ENCODE results near the gene PHF19. TPM values are rescaled to one million over a fixed set of nuclear protein-coding genes. Genes with fewer than 3 reads are reported as not detected.

Gene PHF19
- total RNA-seq, 2 donors from 2014 or later = 19.9 to 37.6 TPM

DNA sequence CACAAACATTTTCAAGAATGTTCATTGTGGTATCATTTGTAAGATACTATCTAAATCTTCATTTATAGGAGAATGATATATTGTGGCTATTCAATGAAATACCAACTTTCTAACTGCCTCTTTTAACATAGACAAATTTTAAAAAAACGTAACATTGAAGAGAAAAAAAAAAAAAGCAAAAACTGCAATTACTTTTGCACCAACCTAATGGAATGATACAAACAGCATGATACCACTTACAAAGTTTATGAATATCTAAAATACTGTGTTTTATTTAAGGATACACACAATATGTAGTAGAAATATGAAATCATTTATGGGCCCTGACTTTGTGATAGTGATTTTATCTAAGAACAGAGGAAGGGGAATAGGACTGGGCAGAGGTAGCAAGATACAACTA, 58.4 kb downstream of the PHF19 start:
- H3K9me3 ChIP-seq = no peaks in the 10 kb centered on the region
- H3K27ac ChIP-seq = no peak overlapping the region
- H3K4me3 ChIP-seq = no peak overlapping the region
- 90% methylated on average over 1 of the region's 1 CpG for WGBS
- TF ChIP-seq POLR2AphosphoS5 (IDR thresholded peaks at IDR 0.05) (no peak), POLR2A (IDR thresholded peaks at IDR 0.05) (no peak)
- TF ChIP-seq, protein P1, sequence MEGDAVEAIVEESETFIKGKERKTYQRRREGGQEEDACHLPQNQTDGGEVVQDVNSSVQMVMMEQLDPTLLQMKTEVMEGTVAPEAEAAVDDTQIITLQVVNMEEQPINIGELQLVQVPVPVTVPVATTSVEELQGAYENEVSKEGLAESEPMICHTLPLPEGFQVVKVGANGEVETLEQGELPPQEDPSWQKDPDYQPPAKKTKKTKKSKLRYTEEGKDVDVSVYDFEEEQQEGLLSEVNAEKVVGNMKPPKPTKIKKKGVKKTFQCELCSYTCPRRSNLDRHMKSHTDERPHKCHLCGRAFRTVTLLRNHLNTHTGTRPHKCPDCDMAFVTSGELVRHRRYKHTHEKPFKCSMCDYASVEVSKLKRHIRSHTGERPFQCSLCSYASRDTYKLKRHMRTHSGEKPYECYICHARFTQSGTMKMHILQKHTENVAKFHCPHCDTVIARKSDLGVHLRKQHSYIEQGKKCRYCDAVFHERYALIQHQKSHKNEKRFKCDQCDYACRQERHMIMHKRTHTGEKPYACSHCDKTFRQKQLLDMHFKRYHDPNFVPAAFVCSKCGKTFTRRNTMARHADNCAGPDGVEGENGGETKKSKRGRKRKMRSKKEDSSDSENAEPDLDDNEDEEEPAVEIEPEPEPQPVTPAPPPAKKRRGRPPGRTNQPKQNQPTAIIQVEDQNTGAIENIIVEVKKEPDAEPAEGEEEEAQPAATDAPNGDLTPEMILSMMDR (IDR thresholded peaks at IDR 0.05) = no peak
- H3K4me1 ChIP-seq (replicated peaks) = no peaks in the 10 kb centered on the region
- H3K27me3 ChIP-seq (replicated peaks; ENCODE audit: insufficient read depth) = no peaks in the 10 kb centered on the region
- H3K36me3 ChIP-seq = no peaks in the 10 kb centered on the region
- no peak for DNase-seq (ENCODE audit: low spot score)
- intact Hi-C loops (cut with DNase I) = no loop called here

DNA sequence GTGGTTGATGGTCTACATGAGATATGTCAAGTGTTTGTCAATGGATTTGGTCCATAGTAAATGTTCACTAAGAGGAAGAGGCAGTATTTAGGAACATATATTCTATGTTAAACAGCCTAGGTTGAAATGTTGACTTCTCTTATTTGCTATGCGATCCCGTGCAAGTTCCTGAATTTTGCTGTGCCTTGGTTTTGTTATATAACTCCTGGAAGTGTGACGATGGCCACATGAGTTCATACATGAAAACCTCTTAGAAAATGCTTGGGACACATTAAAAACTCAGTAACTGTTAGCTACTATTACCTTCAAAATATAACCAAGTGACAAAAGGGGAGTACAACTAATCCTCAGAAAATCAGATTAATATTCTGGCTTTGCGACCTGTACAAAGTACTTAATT, 61.9 kb downstream of the PHF19 start:
- no peak for TF ChIP-seq POLR2A (IDR thresholded peaks at IDR 0.05)
- TF ChIP-seq, protein P1 (IDR thresholded peaks at IDR 0.05) = no peak
- no peak for TF ChIP-seq POLR2AphosphoS5 (IDR thresholded peaks at IDR 0.05)
- no peak overlapping the region for H3K27ac ChIP-seq
- H3K9me3 ChIP-seq = no peaks in the 10 kb centered on the region
- H3K4me3 ChIP-seq = no peak overlapping the region
- WGBS = 95% methylated on average over 4 of the region's 4 CpGs
- H3K4me1 ChIP-seq (replicated peaks) = no peaks in the 10 kb centered on the region
- intact Hi-C loops (cut with DNase I) = no loop called here
- no peak for DNase-seq (ENCODE audit: low spot score)
- no peaks in the 10 kb centered on the region for H3K27me3 ChIP-seq (replicated peaks; ENCODE audit: insufficient read depth)
- no peaks in the 10 kb centered on the region for H3K36me3 ChIP-seq

DNA sequence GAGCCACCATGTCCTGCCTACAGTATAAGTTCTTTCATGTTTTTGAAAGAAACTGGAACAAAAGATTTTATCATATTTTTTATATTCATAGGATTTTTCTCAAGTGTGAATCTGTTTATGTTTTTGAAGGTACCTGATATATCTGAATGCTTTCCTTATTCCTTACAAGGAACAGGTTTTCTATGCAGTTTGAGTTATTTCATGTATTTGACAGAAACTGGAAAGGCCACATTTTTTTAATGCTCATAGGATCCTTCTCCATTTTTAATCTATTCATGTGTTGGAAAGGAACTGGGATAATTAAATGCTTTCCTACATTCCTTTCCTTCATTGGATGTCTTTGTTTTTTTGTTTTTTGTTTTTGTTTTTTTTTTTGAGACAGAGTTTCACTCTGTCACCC, 68.1 kb downstream of the PHF19 start:
- intact Hi-C loops (cut with DNase I) = no loop called here
- no peak for DNase-seq (ENCODE audit: low spot score)
- no peaks in the 10 kb centered on the region for H3K4me1 ChIP-seq (replicated peaks)

DNA sequence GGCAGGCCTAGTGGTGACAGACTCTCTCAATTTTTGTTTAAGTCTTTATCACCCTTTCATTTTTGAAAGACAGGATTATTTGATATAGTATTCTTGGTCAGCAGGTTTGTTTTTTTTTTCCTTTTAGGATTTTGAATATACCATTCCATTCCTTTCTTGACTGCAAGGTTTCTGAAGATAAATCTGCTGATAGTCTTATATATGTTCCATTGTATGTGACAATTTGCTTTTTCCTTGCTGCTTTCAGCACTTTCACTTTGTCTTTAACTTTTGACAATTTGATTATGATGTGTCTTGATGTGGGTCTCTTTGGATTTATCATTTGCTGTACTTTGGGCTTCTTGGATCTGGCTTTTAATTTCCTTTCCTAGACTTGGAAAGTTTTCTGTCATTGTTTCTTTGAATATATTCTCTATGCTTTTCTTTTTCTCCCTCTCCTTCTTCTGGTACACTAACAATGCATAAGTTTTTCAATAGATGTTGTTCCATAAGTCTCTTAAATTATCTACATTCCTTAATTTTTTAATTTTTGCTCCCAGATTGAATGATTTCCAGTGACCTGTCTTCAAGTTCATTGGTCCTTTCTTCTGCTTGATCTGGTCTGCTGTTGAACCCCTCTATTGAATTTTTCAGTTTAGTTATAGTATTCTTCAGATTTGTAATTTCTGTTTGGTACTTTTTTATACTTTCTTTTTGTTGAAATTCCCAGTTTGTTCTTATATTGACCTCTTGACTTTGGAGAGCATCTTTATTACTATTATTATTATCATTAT, 69.2 kb downstream of the PHF19 start:
- intact Hi-C loops (cut with DNase I) = no loop called here
- H3K9me3 ChIP-seq = no peaks in the 10 kb centered on the region
- H3K4me3 ChIP-seq = no peak overlapping the region
- H3K4me1 ChIP-seq (replicated peaks) = no peaks in the 10 kb centered on the region
- no peaks in the 10 kb centered on the region for H3K36me3 ChIP-seq
- H3K27ac ChIP-seq = no peak overlapping the region
- no peaks in the 10 kb centered on the region for H3K27me3 ChIP-seq (replicated peaks; ENCODE audit: insufficient read depth)
- DNase-seq (ENCODE audit: low spot score) = no peak
- TF ChIP-seq POLR2AphosphoS5 (IDR thresholded peaks at IDR 0.05) = no peak
- no peak for TF ChIP-seq POLR2A (IDR thresholded peaks at IDR 0.05)
- TF ChIP-seq, protein P1 (IDR thresholded peaks at IDR 0.05) = no peak

More for the DNA sequence above, 68.1 kb downstream of the PHF19 start:
- TF ChIP-seq POLR2AphosphoS5 (IDR thresholded peaks at IDR 0.05) = no peak
- Histone ChIP-seq H3K36me3 (no peaks in the 10 kb centered on the region), H3K4me3 (no peak overlapping the region), H3K9me3 (no peaks in the 10 kb centered on the region), H3K27ac (no peak overlapping the region), H3K27me3 (replicated peaks; ENCODE audit: insufficient read depth) (no peaks in the 10 kb centered on the region)

Other genes with a start within 250 kb of the PHF19 start
- gene MEGF9, start 162.7 kb downstream of the PHF19 start, total RNA-seq = 10 to 100 TPM; 12.0 to 25.3 TPM
- 10 to 100 TPM; 38.3 to 57.1 TPM for gene FBXW2, start 83.8 kb downstream of the PHF19 start, total RNA-seq
- 10 to 100 TPM; 30.0 to 36.3 TPM for gene PSMD5, start 34.3 kb downstream of the PHF19 start, total RNA-seq
- 1 to 10 TPM; 3.1 to 6.9 TPM for gene TRAF1, start 49.6 kb upstream of the PHF19 start, total RNA-seq
- gene C5, start 173.1 kb upstream of the PHF19 start, total RNA-seq = 10 to 100 TPM in 1 of 2 donors, 1 to 10 TPM in 1; 3.5 to 11.1 TPM
- 10 to 100 TPM; 10.3 to 21.9 TPM for gene CNTRL, start 197.8 kb upstream of the PHF19 start, total RNA-seq